ENCODE data around the gene SPANXN5. TPM values are rescaled to one million over a fixed set of nuclear protein-coding genes. Genes with fewer than 3 reads are reported as not detected.
"Not testable (repeated sequence)": the region's sequence is repeated elsewhere in the genome, so short reads cannot be mapped to it uniquely, and the experiment has no call there.

The SPANXN5 gene
- total and polyA plus RNA-seq, 8 donors: not detected

- WGBS, 2 donors: 64 to 77% methylated on average over 4 of the region's 4 CpGs
- intact Hi-C loops (cut with DNase I): no loop called here
Measured at GRCh38 chrX:52819788-52820187, 22.6 kb upstream of the SPANXN5 start.

GRCh38 chrX:52811065-52811625 is 13.9 kb upstream of the SPANXN5 start, which contains the start of gene XAGE5:
TSS of gene XAGE5 (plus strand) at chrX:52811287. CDS start at chrX:52812567, 1,280 bp downstream.
- FAIRE-seq: no peak
- peak in 1 of 6 donors; percentile 30 for DNase-seq
- H3K4me1 ChIP-seq: no peaks in the 10 kb centered on the region
- H3K4me3 ChIP-seq: no peak within 1 kb of the TSS
- peaks cover 0 to 14% (median 1%) of the 10 kb centered on the region in 4 donors for H3K27me3 ChIP-seq
- intact Hi-C loops (cut with DNase I): no loop called here
- WGBS, 2 donors: 84 to 85% methylated on average over 25 of the region's 25 CpGs
- no peaks in the 10 kb centered on the region for H3K9me3 ChIP-seq
- TF ChIP-seq, protein P1, sequence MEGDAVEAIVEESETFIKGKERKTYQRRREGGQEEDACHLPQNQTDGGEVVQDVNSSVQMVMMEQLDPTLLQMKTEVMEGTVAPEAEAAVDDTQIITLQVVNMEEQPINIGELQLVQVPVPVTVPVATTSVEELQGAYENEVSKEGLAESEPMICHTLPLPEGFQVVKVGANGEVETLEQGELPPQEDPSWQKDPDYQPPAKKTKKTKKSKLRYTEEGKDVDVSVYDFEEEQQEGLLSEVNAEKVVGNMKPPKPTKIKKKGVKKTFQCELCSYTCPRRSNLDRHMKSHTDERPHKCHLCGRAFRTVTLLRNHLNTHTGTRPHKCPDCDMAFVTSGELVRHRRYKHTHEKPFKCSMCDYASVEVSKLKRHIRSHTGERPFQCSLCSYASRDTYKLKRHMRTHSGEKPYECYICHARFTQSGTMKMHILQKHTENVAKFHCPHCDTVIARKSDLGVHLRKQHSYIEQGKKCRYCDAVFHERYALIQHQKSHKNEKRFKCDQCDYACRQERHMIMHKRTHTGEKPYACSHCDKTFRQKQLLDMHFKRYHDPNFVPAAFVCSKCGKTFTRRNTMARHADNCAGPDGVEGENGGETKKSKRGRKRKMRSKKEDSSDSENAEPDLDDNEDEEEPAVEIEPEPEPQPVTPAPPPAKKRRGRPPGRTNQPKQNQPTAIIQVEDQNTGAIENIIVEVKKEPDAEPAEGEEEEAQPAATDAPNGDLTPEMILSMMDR (IDR thresholded peaks at IDR 0.05): no peak
- no peaks in the 10 kb centered on the region for H3K36me3 ChIP-seq
- no peak for ATAC-seq
- no peak within 1 kb of the TSS for H3K27ac ChIP-seq

More at GRCh38 chrX:52819788-52820187, 22.6 kb upstream of the SPANXN5 start:
- no peak for DNase-seq
- H3K4me3 ChIP-seq: no peak overlapping the region
- no peaks in the 10 kb centered on the region for H3K36me3 ChIP-seq
- ATAC-seq: no peak
- TF ChIP-seq, protein P1 (IDR thresholded peaks at IDR 0.05): no peak
- H3K4me1 ChIP-seq: no peaks in the 10 kb centered on the region
- no peak for FAIRE-seq
- no peaks in the 10 kb centered on the region for H3K9me3 ChIP-seq
- H3K27ac ChIP-seq: no peak overlapping the region
- peaks cover 0 to 23% (median 1%) of the 10 kb centered on the region in 4 donors for H3K27me3 ChIP-seq

- H3K27me3 ChIP-seq; FAIRE-seq; intact Hi-C loops (cut with DNase I); DNase-seq; H3K27ac ChIP-seq; ATAC-seq; H3K36me3 ChIP-seq; H3K9me3 ChIP-seq; H3K4me1 ChIP-seq; H3K4me3 ChIP-seq: not testable (repeated sequence)
- WGBS, 2 donors: 58 to 59% methylated on average over 2 of the region's 2 CpGs
Measured at GRCh38 chrX:52804876-52805275, 7.6 kb upstream of the SPANXN5 start.

- H3K4me1 ChIP-seq; FAIRE-seq; H3K27ac ChIP-seq; H3K27me3 ChIP-seq; DNase-seq; intact Hi-C loops (cut with DNase I); H3K36me3 ChIP-seq; H3K4me3 ChIP-seq; H3K9me3 ChIP-seq; ATAC-seq: not testable (repeated sequence)
- WGBS, 2 donors: 60 to 76% methylated on average over 8 of the region's 11 CpGs
Measured at GRCh38 chrX:52773504-52773903, 23.7 kb downstream of the SPANXN5 start.

GRCh38 chrX:52765983-52766382 is 31.2 kb downstream of the SPANXN5 start:
- H3K4me1 ChIP-seq; H3K27me3 ChIP-seq; H3K9me3 ChIP-seq; FAIRE-seq; H3K4me3 ChIP-seq; DNase-seq; ATAC-seq; intact Hi-C loops (cut with DNase I); H3K27ac ChIP-seq; H3K36me3 ChIP-seq: not testable (repeated sequence)
- 83% methylated on average over 2 of the region's 5 CpGs; no CpG with 5 or more reads in 1 of the 2 donors for WGBS, 2 donors

DNA sequence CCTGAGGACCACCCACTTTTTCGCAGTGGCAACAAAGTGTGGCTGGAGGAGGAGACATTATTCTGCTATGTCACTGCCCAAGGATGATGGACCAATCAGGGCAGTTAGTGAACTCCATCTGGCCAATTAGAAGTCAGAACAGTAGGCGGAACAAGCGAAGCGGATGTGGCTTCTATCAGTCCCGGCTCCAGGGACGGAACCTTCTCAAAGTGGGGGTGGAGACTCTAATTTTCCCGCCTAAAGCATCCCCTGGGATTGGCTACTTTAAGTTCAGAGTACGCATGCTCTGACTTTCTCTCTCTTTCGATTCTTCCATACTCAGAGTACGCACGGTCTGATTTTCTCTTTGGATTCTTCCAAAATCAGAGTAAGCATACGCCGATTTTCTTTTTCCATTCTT is 46.3 kb downstream of the SPANXN5 start, which contains the start of gene SSX2B:
SSX2B (plus strand) TSS at position 301 of the 400 bp plus-strand sequence. CDS start 1,429 bp downstream, outside the sequence.
- intact Hi-C loops (cut with DNase I); DNase-seq; H3K4me1 ChIP-seq; ATAC-seq; H3K4me3 ChIP-seq; H3K36me3 ChIP-seq; H3K27ac ChIP-seq; H3K9me3 ChIP-seq; FAIRE-seq; H3K27me3 ChIP-seq: not testable (repeated sequence)
- no CpG with 5 or more reads among the region's 13 CpGs for WGBS, 2 donors

Other genes with a start within 250 kb of the SPANXN5 start
- not detected for gene SSX7, start 142.5 kb downstream of the SPANXN5 start, total RNA-seq
- gene SSX7, start 142.5 kb downstream of the SPANXN5 start, polyA plus RNA-seq: not detected
- gene SSX2, start 90.2 kb downstream of the SPANXN5 start, total RNA-seq: not detected
- gene SSX2, start 90.2 kb downstream of the SPANXN5 start, polyA plus RNA-seq: not detected
- not detected for gene SSX2B, start 46.2 kb downstream of the SPANXN5 start, total RNA-seq
- gene SSX2B, start 46.2 kb downstream of the SPANXN5 start, polyA plus RNA-seq: not detected
- gene XAGE5, start 13.9 kb upstream of the SPANXN5 start, total RNA-seq: not detected
- gene XAGE5, start 13.9 kb upstream of the SPANXN5 start, polyA plus RNA-seq: not detected
- not detected for gene XAGE3, start 70.7 kb upstream of the SPANXN5 start, total RNA-seq
- not detected for gene XAGE3, start 70.7 kb upstream of the SPANXN5 start, polyA plus RNA-seq
- 1 to 10 TPM; 4.5 to 9.9 (median 5.4) TPM for gene FAM156B, start 99.9 kb upstream of the SPANXN5 start, total RNA-seq
- gene FAM156B, start 99.9 kb upstream of the SPANXN5 start, polyA plus RNA-seq: 10 to 100 TPM; 49.7 to 83.3 TPM
- gene FAM156A, start 161.1 kb upstream of the SPANXN5 start, total RNA-seq: 10 to 100 TPM in 2 of 6 donors, 1 to 10 TPM in 4; 3.2 to 11.5 (median 5.9) TPM
- gene FAM156A, start 161.1 kb upstream of the SPANXN5 start, polyA plus RNA-seq: 10 to 100 TPM; 14.2 to 23.0 TPM

Measured in pancreas (tissue), 10 donors.